Astrocyte of the hippocampus (primary cell): Measurements from ENCODE around the gene TRMU.

Source experiments
- DNase-seq: peaks from one replicate; pipeline ENCODE4 v3.0.0; 2011; ENCODE audit warnings: low read depth, low spot score

Gene TRMU

GRCh38 chr22:46336119-46337078, 885 bp downstream of the TRMU start:
- peak; percentile 44 for DNase-seq

GRCh38 chr22:46337870-46338269, 2.4 kb downstream of the TRMU start:
- DNase-seq: no peak

- DNase-seq: no peak
Observed at GRCh38 chr22:46338636-46339035, 3.1 kb downstream of the TRMU start.

DNA sequence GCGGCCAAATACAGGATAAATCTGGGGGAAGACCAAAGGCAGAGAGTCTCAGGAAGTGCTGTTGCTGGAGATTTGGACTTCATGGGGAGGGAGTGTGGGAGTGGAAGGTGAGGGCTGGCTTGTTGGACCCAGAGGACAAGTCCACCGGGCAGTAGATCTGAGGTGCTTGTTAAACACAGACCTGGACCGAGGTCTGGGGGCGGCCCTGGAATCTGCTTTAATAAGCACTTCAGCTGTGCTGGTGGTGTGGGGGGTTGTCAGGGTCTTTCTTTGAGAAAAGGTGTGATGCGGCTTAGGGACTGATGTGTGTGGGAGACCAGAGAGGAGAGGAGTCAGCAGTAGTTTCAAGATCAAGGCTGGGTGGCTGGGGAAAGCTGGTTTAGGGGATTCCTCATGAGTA, 4.4 kb downstream of the TRMU start:
- no peak for DNase-seq

- DNase-seq: no peak
Observed at GRCh38 chr22:46340676-46341075, 5.2 kb downstream of the TRMU start.

DNA sequence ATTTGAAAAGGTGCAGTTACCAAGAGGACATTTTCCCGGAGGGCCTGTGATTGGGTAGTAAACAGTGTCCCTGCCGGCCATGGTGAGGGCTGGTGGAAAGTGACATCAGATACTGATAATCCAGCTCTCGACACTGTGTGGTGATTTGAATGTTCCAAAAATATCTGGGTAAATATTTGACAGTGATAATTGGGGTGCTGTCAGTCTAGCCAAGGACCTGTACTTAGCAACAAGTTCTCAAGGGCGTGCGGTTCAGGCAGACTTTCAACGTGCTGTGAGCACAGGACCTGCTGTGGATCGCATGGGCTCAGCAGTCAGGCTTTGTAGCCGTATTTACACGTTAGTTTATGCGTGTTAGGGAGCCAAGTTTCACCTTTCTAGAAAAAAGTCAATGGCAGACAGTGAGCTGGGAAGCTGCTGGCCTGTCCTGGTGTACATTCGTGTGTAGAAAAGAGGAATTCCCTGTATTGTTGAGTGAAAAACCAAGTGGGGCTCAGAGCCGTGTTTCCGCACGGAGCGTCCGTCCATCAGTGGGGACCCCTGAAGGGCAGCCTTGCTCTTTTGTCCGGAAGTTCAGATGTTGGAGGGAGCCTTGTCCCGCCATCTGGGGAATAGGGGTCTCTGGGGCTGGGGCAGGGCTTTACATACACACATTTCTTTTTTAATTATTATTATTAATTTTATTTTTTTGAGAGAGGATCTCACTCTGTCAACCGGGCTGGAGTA, 11.3 kb downstream of the TRMU start:
- DNase-seq: no peak

- no peak for DNase-seq
Observed at GRCh38 chr22:46347646-46348045, 12.1 kb downstream of the TRMU start.

DNA sequence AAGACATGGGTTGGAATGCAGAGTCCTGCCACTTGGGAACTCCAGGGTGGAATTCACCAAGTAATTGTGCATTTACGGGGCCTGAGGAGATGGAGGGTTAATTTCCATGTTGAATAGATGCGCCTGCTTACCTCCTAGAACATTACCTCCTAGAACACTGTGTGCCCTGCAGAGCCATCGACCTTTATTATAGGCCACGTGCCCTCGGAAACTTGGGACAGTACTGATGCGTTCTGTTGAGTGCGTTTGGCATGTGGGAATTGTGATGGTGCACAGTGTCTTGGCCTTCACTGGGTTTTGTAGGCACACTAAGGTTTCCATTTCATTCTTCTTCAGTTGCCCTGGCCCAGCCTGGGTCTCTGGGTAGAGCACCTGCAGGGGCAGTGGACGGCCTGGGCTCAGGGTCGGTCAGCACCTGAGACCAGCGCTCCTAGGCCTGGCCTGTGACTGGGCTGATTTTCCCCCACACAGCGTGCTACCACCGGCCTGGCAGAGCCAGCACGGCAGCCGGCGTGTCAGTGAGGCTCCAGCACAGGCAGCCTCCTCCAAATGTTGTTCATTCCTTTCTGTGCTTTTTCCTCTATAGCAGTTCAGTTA, 12.7 kb downstream of the TRMU start:
- DNase-seq: no peak

DNA sequence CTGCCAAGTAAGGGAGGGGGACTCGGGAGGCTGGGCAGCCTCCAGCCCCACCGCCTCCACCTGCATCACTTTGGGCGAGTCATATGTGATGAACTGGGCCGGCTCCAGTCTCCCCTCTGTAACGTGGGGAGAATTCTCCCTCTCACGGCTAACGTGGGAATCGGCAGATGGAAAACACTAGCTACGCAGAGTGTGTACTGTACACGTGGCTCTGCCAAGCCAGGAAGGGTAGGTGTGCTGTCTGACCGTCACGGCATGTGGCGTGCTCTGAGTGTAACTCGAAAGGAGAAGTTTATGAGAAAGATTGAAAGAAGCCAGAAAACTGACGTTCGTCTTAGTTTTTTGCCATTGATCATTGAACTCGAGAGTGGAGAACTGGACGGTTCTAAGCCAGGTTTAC, 13.7 kb downstream of the TRMU start:
- no peak for DNase-seq

DNA sequence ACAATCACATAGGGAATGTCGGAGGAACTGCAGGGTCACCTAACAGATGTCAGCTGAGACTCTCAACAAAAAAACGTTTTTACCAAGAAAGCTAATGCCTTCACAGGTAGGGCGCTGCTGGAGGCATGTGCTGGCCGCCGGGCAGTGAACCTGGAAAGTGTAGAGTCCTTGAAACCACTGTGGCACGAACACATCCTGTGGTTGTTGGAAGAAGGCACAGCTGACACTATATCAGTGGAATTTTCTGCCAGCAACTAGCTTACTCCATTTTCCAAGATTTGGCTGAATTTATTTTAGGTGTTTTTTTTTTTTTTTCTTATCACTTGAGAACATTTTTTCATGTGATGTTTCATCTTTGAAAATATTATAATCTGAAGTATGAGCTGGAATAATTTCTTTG, 14.2 kb downstream of the TRMU start:
- peak; percentile 67 for DNase-seq

DNA sequence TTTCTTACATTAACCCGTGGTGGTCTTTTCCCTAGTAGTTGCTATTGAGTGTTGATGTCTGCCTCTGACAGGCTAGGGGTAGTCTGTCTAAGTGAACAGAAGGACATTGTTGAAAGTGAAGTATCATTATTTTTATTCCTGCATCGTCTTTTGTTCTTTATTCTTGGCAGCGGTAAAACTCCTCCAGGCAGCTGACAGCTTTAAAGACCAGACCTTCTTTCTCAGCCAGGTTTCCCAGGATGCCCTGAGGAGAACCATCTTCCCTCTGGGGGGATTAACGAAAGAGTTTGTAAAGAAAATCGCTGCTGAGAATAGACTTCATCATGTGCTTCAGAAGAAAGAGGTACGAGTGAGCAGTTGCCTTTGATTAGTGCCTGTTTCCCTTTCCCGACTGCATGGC, 14.6 kb downstream of the TRMU start:
- no peak for DNase-seq

GRCh38 chr22:46350646-46351045, 15.1 kb downstream of the TRMU start:
- no peak for DNase-seq

DNA sequence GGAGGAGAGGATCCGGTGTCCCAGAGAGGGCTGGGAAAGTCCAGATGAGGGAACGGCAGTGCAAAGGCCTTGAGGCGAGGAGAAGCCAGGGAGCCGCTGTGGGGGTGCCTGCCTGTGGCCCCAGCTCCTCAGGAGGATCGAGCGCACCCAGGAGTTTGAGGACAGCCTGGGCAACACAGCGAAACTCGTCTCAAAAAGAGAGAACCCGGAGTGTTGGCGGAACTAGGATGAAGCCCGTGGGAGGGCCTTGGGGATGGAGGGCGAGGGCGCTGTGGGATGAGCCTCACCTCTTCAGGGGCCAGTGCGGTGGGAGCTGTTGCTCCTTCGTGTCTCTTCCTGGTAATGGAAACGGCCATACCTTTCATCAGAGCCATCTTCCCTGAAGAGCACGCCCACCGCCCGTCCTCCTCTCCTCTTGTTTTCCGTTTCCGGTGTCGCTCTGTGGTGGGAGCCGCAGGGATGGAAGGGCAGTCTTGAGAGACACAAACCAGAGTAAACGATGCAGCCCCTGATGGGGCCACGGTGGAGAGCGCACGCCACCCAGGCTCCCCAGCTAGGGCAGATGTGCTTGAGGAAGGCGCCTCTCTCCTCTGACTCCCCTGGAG, 15.7 kb downstream of the TRMU start:
- DNase-seq: no peak

- DNase-seq: no peak
Observed at GRCh38 chr22:46351767-46352166, 16.3 kb downstream of the TRMU start.

DNA sequence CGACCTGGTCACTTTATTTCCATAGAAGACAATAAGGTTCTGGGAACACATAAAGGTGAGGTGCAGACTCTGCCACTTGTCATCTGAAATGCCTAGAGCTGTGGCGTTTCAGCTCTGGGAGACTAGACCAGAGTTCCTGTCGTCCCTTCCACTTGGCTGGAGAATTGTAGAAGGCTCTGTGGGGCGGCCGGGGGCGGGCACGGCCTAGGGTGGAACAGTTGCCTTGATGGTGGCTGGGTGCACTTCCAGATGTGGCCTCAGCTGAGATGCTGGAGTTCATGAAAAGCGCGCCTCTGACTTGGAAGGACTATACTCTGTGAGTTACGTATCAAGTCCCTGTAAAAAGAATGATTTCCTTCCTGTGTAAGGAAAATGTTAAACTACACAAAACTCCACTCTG, 16.8 kb downstream of the TRMU start:
- no peak for DNase-seq

DNA sequence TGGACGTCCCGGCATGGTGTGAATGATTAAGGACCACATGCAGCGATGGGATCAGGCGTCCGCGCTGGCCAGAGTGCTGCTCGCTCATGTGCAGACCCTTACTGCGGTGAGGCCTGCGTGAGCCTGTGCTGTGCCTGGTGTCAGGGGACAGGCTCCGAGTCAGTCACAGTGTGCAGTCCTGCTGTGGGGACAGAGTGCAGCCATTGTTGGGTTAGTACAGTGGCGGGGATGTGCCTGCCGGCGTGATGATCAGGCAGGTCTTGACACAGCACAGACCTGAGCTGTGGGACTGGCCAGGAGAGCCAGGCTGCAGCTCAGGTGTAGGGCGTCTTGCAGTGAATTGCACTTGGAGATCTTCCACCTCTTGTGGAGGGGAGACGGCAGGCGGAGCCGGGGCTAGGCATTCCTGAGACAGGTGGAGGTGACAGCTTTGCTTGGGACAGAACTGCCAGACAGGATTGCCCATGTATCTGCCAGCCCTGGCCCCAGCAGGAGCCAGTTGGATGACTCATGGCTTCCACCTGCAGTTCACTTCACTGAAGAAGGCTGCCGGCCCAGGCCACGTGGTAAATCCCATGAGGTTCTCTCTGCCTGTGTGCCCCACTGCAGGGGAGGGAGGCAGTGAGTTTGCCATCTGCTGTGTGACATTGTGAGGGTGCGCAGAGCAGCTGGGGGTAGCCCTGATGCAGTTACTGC, 17.3 kb downstream of the TRMU start:
- peak; percentile 76 for DNase-seq

DNA sequence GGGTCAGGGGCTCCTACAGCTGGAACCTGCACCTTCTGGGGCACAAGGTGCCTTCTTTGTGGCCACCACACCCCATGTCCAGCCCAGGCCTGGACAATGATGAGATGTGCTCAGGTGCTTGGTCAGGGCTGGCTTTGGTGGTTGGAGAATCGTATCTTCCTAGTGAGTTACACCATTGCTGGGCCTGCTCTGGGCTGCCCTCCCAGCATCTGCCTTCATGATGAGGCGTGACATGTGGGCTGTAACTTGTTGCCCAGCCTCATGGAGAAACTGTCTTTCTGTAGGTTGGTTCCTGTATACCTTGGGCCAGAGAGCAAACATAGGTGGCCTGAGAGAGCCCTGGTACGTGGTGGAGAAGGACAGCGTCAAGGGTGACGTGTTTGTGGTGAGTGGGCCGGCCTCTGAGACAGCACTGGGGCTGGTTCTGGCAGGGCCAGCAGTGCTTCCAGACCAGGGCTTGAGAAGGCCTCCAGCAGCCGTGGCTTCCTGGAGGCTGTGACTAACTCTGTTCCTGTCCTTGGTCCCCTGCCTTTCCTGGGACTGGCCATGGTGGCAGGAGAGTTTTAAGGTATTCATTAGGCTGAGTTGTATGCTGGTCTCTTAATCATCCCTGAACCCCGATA, 18.1 kb downstream of the TRMU start:
- DNase-seq: peak; percentile 19

DNA sequence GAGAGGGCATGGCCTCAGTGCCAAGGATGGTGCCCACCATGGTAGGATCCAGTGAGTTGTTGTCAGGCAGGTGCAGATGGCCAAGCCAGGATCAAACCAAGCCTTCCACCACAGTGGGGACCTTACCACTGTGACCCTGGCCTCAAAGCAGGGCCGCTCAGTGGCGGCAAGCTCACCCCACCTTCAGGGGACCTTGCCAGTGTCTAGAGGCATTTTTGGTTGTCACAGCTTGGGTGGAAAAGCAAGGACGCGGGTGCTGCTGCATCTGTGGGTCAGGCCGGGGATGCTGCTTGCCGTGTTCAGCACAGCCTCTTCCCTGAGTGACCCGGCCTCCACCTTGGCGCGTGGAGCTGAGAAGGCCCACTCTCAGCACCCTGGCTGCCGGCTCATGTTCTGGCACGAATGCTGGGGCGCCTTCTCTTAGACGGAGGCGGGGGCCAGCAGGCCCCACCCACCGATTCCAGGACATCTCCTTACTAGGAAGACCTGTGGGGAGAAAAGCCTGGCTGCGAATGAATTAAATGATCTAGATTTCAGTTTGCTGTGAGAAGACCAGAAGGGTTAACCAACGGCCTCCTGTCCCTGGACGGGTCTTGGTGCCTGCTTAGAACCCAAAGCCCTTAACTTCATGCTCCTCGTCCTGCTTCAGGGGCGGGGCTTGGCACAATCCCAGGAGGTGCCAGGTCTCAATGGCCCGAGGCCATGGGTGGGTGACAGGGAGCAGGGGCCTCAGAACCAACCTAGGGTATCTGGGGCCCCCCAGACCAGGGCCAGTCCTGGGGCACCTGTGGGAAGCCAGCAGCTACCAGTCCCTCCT, 18.9 kb downstream of the TRMU start:
- no peak for DNase-seq

GRCh38 chr22:46354993-46355305, 19.4 kb downstream of the TRMU start:
- no peak for DNase-seq

DNA sequence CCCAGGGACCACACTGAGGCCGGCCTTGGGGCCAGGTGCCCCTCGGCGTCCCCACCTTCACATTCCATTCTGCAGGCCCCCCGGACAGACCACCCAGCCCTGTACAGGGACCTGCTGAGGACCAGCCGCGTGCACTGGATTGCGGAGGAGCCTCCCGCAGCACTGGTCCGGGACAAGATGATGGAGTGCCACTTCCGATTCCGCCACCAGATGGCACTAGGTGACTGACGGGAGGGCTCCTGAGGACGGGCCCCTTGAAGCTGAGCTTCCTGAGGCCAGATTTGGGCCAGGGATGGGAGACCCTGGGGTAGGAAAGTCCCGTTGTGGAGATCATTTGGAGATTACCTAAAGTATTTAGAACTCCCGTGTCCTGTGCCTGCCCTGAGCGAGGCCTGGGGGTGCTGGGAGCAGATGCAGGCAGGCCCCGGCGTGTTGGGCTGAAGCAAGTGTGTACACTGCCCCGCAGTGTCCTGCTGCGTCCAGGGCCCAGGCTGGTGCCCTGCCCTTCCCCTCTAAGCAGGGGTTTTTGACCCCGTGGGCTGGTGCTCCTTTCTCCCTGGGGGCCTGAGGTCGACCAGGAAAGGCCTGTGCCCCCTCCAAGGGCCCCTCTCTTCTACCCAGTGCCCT, 20.0 kb downstream of the TRMU start:
- DNase-seq: peak; percentile 86
